Heart left ventricle (tissue), 16 donors: ENCODE data around the gene ACVR1. TPM values are rescaled to one million over a fixed set of nuclear protein-coding genes. Genes with fewer than 3 reads are reported as not detected.

ENCODE experiments used
- ATAC-seq, 4 donors: fragments of 200-7000 bp; cut with Tn5 transposase; one replicate each; pipeline ENCODE4 v1.9.1; 2020 to 2022; ENCODE audit warnings: moderate library complexity in 4 of 4, mild to moderate bottlenecking in 3 of 4, moderate number of reproducible peaks in 1 of 4
- DNase-seq, 5 donors: peaks; one replicate each; pipeline ENCODE4 v3.0.0-alpha.2; 2020
- H3K27ac ChIP-seq, 12 donors: fragments of 200-600 bp; sonication (generic) in 4 of 12; one replicate each; pipeline versions ENCODE4 v1.5.0 to v1.8.0; 2016 to 2022; ENCODE audit warnings: mild to moderate bottlenecking in 2 of 12
- H3K27me3 ChIP-seq, 9 donors: fragments of 200-600 bp; sonication (generic) in 2 of 9; one replicate each; pipeline versions ENCODE4 v1.5.1 to v1.8.0; 2016 to 2022; ENCODE audit warnings: mild to moderate bottlenecking in 3 of 9
- H3K36me3 ChIP-seq, 9 donors: fragments of 200-600 bp; sonication (generic) in 2 of 9; one replicate each; pipeline versions ENCODE4 v1.5.0 to v1.8.0; 2018 to 2022; ENCODE audit warnings: mild to moderate bottlenecking in 2 of 9
- H3K4me1 ChIP-seq, 12 donors: fragments of 200-600 bp; sonication (generic) in 4 of 12; one replicate each; pipeline versions ENCODE4 v1.5.0 to v1.8.0; 2016 to 2022; ENCODE audit warnings: mild to moderate bottlenecking in 3 of 12
- H3K4me3 ChIP-seq, 12 donors: fragments of 200-600 bp; sonication (generic) in 4 of 12; one replicate each; pipeline versions ENCODE4 v1.5.0 to v1.8.0; 2017 to 2022; ENCODE audit warnings: mild to moderate bottlenecking in 9 of 12, moderate library complexity in 4 of 12
- H3K9me3 ChIP-seq, 12 donors: fragments of 200-600 bp; sonication (generic) in 4 of 12; one replicate each; pipeline versions ENCODE4 v1.5.0 to v1.8.0; 2016 to 2022; ENCODE audit warnings: mild to moderate bottlenecking in 1 of 12
- POLR2A ChIP-seq, 2 donors: fragments of 450-650 bp; IDR thresholded peaks; one replicate each; pipeline ENCODE4 v1.6.1; 2017; ENCODE audit warnings: antibody characterized with exemption in 2 of 2, mild to moderate bottlenecking in 2 of 2, moderate library complexity in 2 of 2
- WGBS, 4 donors: extraction: QIAGEN DNeasy Blood & Tissue Kit in 2 of 4; methylation state at CpG; one replicate each; pipeline versions ENCODE4 v1.1.5 to v1.1.7; 2013 to 2018; 5-methylcytosine and 5-hydroxymethylcytosine counted together
- intact Hi-C, 10 donors: fragments of 100-400 bp; cut with DNase I; formaldehyde crosslinking; loops; one replicate each; pipeline versions ENCODE4 v1.11.1 to v1.14.2; 2022
- polyA plus RNA-seq, 2 donors: library from polyadenylated mRNA; stranded (reverse); fragments of 200-250 nt; gene quantifications; one replicate each; pipeline ENCODE4 v1.2.3, GENCODE V29; 2013
- total RNA-seq, 9 donors: library from RNA; depleted of rRNA in 2 of 9; stranded (reverse); fragments of >200 nt in 2 of 9; fragmentation: NEBNext Ultra II Directional in 3 of 9; extraction: Animal tissue kit (Norgen Biotek cat#: 25700) in 3 of 9; gene quantifications; one replicate each; pipeline versions ENCODE4 v1.1.0 to v1.2.4, GENCODE V29; 2016 to 2023
- TF ChIP-seq, protein P1 (sequence below), 12 donors: fragments of 200-600 bp; sonication (generic) in 4 of 12; IDR thresholded peaks; one replicate each; pipeline versions ENCODE4 v1.5.0 to v1.8.0; 2018 to 2022; ENCODE audit warnings: antibody characterized with exemption in 12 of 12, mild to moderate bottlenecking in 5 of 12
- donor health status: ischemic (EF 13 %, LVEDD 7.1; RV severe dilation, severe dysfunction).
- donor health status: healthy with polysubstance abuse.
- donor health status: DM: no; HTN: yes; CAD: no.
- donor health status: DM: no; HTN: no; CAD: no.
- donor health status: ischemic (EF 25% LVEDD 6.9; RV normal size, moderate dysfunction).
- donor health status: ischemic (EF 25% LVEDD 5.7; RV mildly dilated, moderate dysfunction).
- donor health status: healthy.
- donor health status: DM: yes; HTN: yes; CAD: no.
- donor health status: ischemic (EF 35%, LVEDD 5.7; RV mildly dilated, moderate dysfunction).
- donor health status: nonischemic (EF 11% LVEDD 7.7; RV severe dilation, severe dysfunction).
- donor health status: DM: yes; HTN: yes; CAD: no.
- donor health status: PGD.
- donor health status: ischemic (EF 29% LVEDD 5.4; RV normal size, mild dysfunction).
- donor health status: nonischemic (EF 23%, LVEDD 6.1; RV moderate dilation, normal function).

ACVR1 gene
- total and polyA plus RNA-seq, 11 donors: 5.6 to 37.6 (median 23.9) TPM

DNA sequence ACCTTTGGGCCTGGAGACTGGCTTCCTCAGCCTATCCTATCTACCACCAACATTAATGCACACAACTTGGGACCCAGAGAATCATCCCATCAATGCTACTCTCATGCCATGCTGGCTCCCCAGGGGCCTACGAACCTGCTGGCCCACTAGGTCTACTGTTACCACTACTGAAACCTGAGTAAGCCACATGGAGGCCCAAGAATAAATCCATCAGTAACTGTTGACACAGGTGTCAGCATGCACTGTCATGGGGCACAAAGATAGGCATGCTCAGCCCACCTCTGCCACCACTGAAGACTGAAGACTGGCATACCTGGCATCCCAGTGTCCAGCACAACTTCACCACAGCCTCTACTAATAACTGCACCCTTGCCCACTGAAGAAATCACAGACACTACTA lies 176.3 kb downstream of the ACVR1 start:
- intact Hi-C loops: no loop called here
- H3K4me3 ChIP-seq: no peak overlapping the region
- 78 to 100% (median 92%) methylated on average over 1 of the region's 1 CpG for WGBS, 4 donors

DNA sequence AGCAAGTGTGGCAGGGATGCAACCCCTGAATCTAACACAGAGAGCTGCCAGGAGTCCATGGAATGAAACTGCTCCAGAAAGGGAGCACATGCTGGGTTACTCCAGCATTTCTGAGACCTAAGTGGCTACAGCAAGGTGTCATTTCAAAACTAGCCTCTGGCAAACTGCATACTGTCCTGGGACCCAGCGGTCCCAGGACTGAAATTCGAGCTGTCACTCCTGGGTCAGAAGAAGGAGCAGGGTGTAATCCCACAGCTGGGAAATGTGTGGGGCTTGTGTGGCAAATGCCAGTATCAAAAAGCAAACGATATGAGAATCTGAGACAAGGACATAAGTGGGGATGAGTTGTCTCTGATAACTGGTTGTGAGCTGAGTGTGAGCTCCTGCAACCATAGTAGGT lies 177.1 kb downstream of the ACVR1 start:
- no peak for ATAC-seq
- WGBS, 4 donors: 81 to 94% (median 82%) methylated on average over 3 of the region's 3 CpGs

More for the DNA sequence above, 176.3 kb downstream of the ACVR1 start:
- Histone ChIP-seq H3K27me3 (no peaks in the 10 kb centered on the region), H3K4me1 (no peaks in the 10 kb centered on the region), H3K9me3 (peaks cover 0 to 40% (median 16%) of the 10 kb centered on the region in 12 donors), H3K27ac (no peak overlapping the region), H3K36me3 (no peaks in the 10 kb centered on the region)
- no peak for DNase-seq
- no peak for ATAC-seq
- TF ChIP-seq, protein P1, sequence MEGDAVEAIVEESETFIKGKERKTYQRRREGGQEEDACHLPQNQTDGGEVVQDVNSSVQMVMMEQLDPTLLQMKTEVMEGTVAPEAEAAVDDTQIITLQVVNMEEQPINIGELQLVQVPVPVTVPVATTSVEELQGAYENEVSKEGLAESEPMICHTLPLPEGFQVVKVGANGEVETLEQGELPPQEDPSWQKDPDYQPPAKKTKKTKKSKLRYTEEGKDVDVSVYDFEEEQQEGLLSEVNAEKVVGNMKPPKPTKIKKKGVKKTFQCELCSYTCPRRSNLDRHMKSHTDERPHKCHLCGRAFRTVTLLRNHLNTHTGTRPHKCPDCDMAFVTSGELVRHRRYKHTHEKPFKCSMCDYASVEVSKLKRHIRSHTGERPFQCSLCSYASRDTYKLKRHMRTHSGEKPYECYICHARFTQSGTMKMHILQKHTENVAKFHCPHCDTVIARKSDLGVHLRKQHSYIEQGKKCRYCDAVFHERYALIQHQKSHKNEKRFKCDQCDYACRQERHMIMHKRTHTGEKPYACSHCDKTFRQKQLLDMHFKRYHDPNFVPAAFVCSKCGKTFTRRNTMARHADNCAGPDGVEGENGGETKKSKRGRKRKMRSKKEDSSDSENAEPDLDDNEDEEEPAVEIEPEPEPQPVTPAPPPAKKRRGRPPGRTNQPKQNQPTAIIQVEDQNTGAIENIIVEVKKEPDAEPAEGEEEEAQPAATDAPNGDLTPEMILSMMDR (IDR thresholded peaks at IDR 0.05): no peak
- TF ChIP-seq POLR2A (IDR thresholded peaks at IDR 0.05): no peak

DNA sequence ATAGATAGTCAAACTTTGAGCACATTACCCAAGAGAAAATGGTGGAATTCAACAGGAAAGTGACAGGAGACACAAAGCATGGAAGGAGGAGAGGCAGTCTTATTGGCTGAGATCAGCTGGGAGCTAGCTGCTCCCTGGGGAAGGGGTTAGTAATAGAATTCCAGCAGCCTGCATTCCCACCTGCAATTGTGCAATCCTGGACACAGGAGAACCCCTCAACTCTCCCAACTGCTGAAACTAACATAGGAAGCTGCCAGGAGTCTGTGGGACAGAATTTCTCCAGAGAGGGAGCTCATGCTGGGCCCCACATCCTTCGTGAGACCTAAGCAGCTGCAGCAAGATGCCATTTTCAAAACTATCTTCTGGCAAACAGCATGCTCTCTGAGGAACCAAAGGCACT lies 177.7 kb downstream of the ACVR1 start:
- DNase-seq (no peak), ATAC-seq (no peak)
- Histone ChIP-seq H3K4me1 (no peaks in the 10 kb centered on the region), H3K27me3 (no peaks in the 10 kb centered on the region), H3K27ac (no peak overlapping the region), H3K4me3 (no peak overlapping the region), H3K9me3 (peaks cover 0 to 31% (median 13%) of the 10 kb centered on the region in 12 donors), H3K36me3 (no peaks in the 10 kb centered on the region)
- intact Hi-C loops: no loop called here
- WGBS, 4 donors: 38 to 71% (median 58%) methylated on average over 1 of the region's 1 CpG
- no peak for TF ChIP-seq POLR2A (IDR thresholded peaks at IDR 0.05)
- TF ChIP-seq, protein P1 (IDR thresholded peaks at IDR 0.05): no peak

More for the DNA sequence above, 177.1 kb downstream of the ACVR1 start:
- intact Hi-C loops: no loop called here
- no peak overlapping the region for H3K4me3 ChIP-seq
- DNase-seq: no peak
- H3K27me3 ChIP-seq: no peaks in the 10 kb centered on the region
- H3K9me3 ChIP-seq: peaks cover 0 to 37% (median 15%) of the 10 kb centered on the region in 12 donors
- no peaks in the 10 kb centered on the region for H3K4me1 ChIP-seq
- TF ChIP-seq, protein P1 (IDR thresholded peaks at IDR 0.05): no peak
- no peak for TF ChIP-seq POLR2A (IDR thresholded peaks at IDR 0.05)
- no peak overlapping the region for H3K27ac ChIP-seq
- no peaks in the 10 kb centered on the region for H3K36me3 ChIP-seq

DNA sequence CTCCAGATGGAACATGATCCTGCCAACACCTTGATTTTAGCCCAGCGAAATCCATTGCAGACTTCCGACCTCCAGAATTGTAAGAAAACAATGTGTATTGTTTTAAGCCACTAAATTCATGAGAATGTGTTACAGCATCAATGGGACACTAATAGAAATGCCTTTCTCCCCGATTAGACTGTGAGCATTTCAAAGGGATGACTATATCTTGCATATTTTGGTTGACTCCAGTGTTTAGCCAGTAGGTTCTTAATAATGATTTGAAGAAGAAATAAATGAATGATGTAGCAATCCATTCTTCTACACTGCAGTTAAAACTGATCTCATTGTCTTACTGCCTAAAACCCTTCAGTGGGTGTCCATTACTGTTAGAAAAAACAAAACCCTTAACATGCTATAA lies 180.1 kb downstream of the ACVR1 start:
- DNase-seq (no peak), ATAC-seq (no peak)
- no peak for TF ChIP-seq POLR2A (IDR thresholded peaks at IDR 0.05)
- H3K9me3 ChIP-seq: peaks cover 0 to 16% (median 8%) of the 10 kb centered on the region in 12 donors
- no peak overlapping the region for H3K27ac ChIP-seq
- intact Hi-C loops: no loop called here
- H3K4me3 ChIP-seq: no peak overlapping the region
- WGBS, 4 donors: 81 to 84% (median 84%) methylated on average over 3 of the region's 3 CpGs
- no peaks in the 10 kb centered on the region for H3K27me3 ChIP-seq
- no peaks in the 10 kb centered on the region for H3K4me1 ChIP-seq
- no peaks in the 10 kb centered on the region for H3K36me3 ChIP-seq

DNA sequence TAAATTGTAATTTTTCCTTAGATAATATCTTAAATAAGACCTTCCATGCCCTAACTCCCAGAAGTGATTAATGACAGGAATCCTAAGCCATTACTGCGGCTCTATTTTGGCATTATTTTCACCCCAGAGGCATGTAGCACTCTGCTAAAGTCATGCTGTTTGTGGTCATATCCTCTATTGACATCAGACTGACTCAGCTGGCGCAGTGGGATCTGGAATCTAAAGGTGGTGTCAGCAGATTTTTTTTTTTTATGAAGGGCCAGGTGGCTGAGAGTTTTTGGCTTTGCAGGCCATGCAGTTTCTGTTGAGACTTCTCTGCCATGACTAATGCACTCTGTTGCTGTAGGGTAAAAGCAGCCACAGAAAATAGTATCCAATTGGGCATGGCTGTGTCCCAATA lies 183.4 kb downstream of the ACVR1 start:
- Histone ChIP-seq H3K4me1 (no peaks in the 10 kb centered on the region), H3K9me3 (peaks cover 0 to 18% (median 2%) of the 10 kb centered on the region in 12 donors), H3K27me3 (no peaks in the 10 kb centered on the region), H3K4me3 (no peak overlapping the region), H3K36me3 (no peaks in the 10 kb centered on the region), H3K27ac (no peak overlapping the region)
- TF ChIP-seq, protein P1 (IDR thresholded peaks at IDR 0.05): no peak
- TF ChIP-seq POLR2A (IDR thresholded peaks at IDR 0.05): no peak
- no peak for DNase-seq
- WGBS, 4 donors: 94 to 96% (median 95%) methylated on average over 2 of the region's 2 CpGs
- intact Hi-C loops: no loop called here
- ATAC-seq: no peak
